Gastrocnemius medialis (tissue), 4 donors: ENCODE measurements around the gene TSPAN1.

ENCODE experiments used
- POLR2A ChIP-seq, 2 donors: fragments of 450-650 bp; IDR thresholded peaks; one replicate each; pipeline ENCODE4 v1.6.1; 2017; ENCODE audit warnings: antibody characterized with exemption in 2 of 2, mild to moderate bottlenecking in 2 of 2, moderate library complexity in 2 of 2
- TF ChIP-seq, protein P1 (sequence below), 5 experiments: fragments of 450-650 bp in 3 of 5; fragments of 200-600 bp in 2 of 5; sonication (generic) in 2 of 5; IDR thresholded peaks in 4 of 5; conservative IDR thresholded peaks in 1 of 5; 1 replicate in 4 of 5; 2 replicates in 1 of 5; pipeline ENCODE4 v1.5.1; 2016 to 2019; ENCODE audit warnings: antibody characterized with exemption in 5 of 5, mild to moderate bottlenecking in 3 of 5, moderate library complexity in 3 of 5

DNA sequence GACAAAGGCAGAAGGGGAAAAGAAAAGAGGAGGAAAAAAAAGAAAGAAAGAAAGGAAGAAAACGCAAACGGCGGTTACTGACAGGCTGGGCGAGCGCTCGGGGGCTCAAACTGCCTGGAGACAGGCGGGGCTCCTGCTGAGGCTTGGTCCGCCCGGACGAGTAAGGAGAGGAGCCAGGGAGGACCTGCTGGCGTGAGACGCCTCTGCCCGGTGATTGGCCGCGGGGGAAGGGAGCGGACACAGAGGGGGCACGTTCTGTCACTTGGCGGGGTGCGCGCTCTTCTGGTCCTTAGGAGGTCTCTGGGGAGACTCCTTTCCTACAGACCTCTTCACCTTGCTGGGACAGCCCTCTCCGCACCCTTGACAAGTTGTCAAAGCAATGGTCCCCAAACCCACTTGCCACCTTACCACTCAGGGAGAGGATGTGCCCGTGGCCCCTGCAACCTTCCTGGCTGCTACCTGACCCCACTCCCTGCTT lies 41.7 kb upstream of the TSPAN1 start:
- TF ChIP-seq, protein P1, sequence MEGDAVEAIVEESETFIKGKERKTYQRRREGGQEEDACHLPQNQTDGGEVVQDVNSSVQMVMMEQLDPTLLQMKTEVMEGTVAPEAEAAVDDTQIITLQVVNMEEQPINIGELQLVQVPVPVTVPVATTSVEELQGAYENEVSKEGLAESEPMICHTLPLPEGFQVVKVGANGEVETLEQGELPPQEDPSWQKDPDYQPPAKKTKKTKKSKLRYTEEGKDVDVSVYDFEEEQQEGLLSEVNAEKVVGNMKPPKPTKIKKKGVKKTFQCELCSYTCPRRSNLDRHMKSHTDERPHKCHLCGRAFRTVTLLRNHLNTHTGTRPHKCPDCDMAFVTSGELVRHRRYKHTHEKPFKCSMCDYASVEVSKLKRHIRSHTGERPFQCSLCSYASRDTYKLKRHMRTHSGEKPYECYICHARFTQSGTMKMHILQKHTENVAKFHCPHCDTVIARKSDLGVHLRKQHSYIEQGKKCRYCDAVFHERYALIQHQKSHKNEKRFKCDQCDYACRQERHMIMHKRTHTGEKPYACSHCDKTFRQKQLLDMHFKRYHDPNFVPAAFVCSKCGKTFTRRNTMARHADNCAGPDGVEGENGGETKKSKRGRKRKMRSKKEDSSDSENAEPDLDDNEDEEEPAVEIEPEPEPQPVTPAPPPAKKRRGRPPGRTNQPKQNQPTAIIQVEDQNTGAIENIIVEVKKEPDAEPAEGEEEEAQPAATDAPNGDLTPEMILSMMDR (IDR thresholded peaks at IDR 0.05 in 4 of 5, conservative IDR thresholded peaks at IDR 0.05 in 1 of 5), result no peak
- peak in 1 of 2 donors; percentile 18 for TF ChIP-seq POLR2A (IDR thresholded peaks at IDR 0.05)
